ENCODE data around the gene DHH. TPM values are rescaled to one million over a fixed set of nuclear protein-coding genes. Genes with fewer than 3 reads are reported as not detected.
"Not testable (repeated sequence)": the region's sequence is repeated elsewhere in the genome, so short reads cannot be mapped to it uniquely, and the experiment has no call there.

The DHH gene
- total and polyA plus RNA-seq, 2 experiments from 2014 or later, result not detected

- no peak for TF ChIP-seq POLR2AphosphoS5 (IDR thresholded peaks at IDR 0.05; ENCODE audit: low read depth)
- TF ChIP-seq JUNB (IDR thresholded peaks at IDR 0.05; ENCODE audit: unreplicated experiment), result no peak
- no peak for TF ChIP-seq ZNF114 (CRISPR knock-in tag; IDR thresholded peaks at IDR 0.05)
- no peak for TF ChIP-seq EZH2phosphoT487 (IDR thresholded peaks at IDR 0.05; ENCODE audit: unreplicated experiment)
- TF ChIP-seq STAT1 (IDR thresholded peaks at IDR 0.05; ENCODE audit: unreplicated experiment), result no peak
Observed at GRCh38 chr12:49137476-49137875, 42.9 kb upstream of the DHH start (continued).

DNA sequence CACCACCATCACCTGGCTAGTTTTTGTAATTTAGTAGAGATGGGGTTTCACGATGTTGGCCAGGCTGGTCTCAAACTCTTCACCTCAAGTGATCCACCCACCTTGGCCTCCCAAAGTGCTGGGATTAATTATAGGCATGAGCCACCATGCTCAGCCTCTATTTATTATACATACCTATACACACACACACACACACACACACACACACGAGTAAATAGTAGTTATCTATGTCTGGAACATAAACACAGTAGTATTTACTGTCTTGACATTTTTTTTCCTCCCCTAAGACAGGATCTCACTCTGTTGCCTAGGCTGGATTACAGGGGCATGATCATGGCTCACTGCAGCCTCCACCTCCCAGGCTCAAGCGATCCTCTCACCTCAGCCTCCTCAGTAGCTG lies 42.4 kb upstream of the DHH start:
- ATAC-seq; H3K4me3 Mint-ChIP-seq; H3K36me3 Mint-ChIP-seq (ENCODE audit: low read depth); H3K27ac Mint-ChIP-seq; H3K9me2 ChIP-seq (ENCODE audit: insufficient read depth); H3K4me1 ChIP-seq (ENCODE audit: insufficient read depth); H3K36me3 ChIP-seq (ENCODE audit: insufficient read depth); H4K20me1 ChIP-seq (replicated peaks; ENCODE audit: insufficient read depth); H3K4me1 Mint-ChIP-seq; H3K9me3 Mint-ChIP-seq; DNase-seq (ENCODE audit: low spot score); H3K27me3 ChIP-seq (ENCODE audit: insufficient read depth); H3F3A ChIP-seq (replicated peaks; ENCODE audit: low read depth); H3K4me2 ChIP-seq; H3K79me2 ChIP-seq (replicated peaks; ENCODE audit: insufficient read depth); H3K27ac ChIP-seq (ENCODE audit: low read depth); H3K4me3 ChIP-seq; H3K27me3 Mint-ChIP-seq (ENCODE audit: insufficient read depth, low read depth, poor library complexity); H2AFZ ChIP-seq: not testable (repeated sequence)

GRCh38 chr12:49133590-49133989 lies 39.0 kb upstream of the DHH start:
- peaks cover 24% of the 10 kb centered on the region for H3F3A ChIP-seq (replicated peaks; ENCODE audit: low read depth)
- peaks cover 15% of the 10 kb centered on the region for H3K36me3 ChIP-seq (ENCODE audit: insufficient read depth)
- H3K4me3 ChIP-seq, result no peak overlapping the region
- peaks cover 12% of the 10 kb centered on the region for H4K20me1 ChIP-seq (replicated peaks; ENCODE audit: insufficient read depth)
- Mint-ChIP-seq H3K27ac (no peak overlapping the region), H3K27me3 (ENCODE audit: insufficient read depth, low read depth, poor library complexity) (peaks cover 23% of the 10 kb centered on the region), H3K4me3 (no peak overlapping the region), H3K4me1 (peaks cover 28% of the 10 kb centered on the region), H3K36me3 (ENCODE audit: low read depth) (peaks cover 26% of the 10 kb centered on the region), H3K9me3 (peaks cover 4% of the 10 kb centered on the region; the same call in 1 of the 3 replicates)
- H2AFZ ChIP-seq, result no peak overlapping the region
- TF ChIP-seq REST (IDR thresholded peaks at IDR 0.05; ENCODE audit: unreplicated experiment) (no peak), STAT1 (IDR thresholded peaks at IDR 0.05; ENCODE audit: unreplicated experiment) (no peak), NANOG (IDR thresholded peaks at IDR 0.05; ENCODE audit: borderline replicate concordance) (no peak), EZH2 (IDR thresholded peaks at IDR 0.05; ENCODE audit: low read depth, unreplicated experiment) (no peak), POLR2AphosphoS5 (IDR thresholded peaks at IDR 0.05; ENCODE audit: low read depth) (no peak), ZNF114 (CRISPR knock-in tag; IDR thresholded peaks at IDR 0.05) (no peak), ZNF331 (CRISPR knock-in tag; IDR thresholded peaks at IDR 0.05; ENCODE audit: low read depth) (no peak)
- peaks cover 9% of the 10 kb centered on the region for H3K4me1 ChIP-seq (ENCODE audit: insufficient read depth)
- no peaks in the 10 kb centered on the region; the same call in 1 of the 2 replicates for H3K9me2 ChIP-seq (ENCODE audit: insufficient read depth)
- H3K4me2 ChIP-seq, result no peak overlapping the region
- H3K27ac ChIP-seq (ENCODE audit: low read depth), result no peak overlapping the region
- DNase-seq (ENCODE audit: low spot score) (no peak), ATAC-seq (no peak)
- H3K27me3 ChIP-seq (ENCODE audit: insufficient read depth), result no peaks in the 10 kb centered on the region
- H3K79me2 ChIP-seq (replicated peaks; ENCODE audit: insufficient read depth), result peaks cover 28% of the 10 kb centered on the region
